ENCODE measurements around the gene TMEM41B.
A peak's percentile ranks its signal among the peaks of the same experiment; 100 is the strongest.
"Not testable (repeated sequence)": the region's sequence is repeated elsewhere in the genome, so short reads cannot be mapped to it uniquely, and the experiment has no call there.

Gene TMEM41B

DNA sequence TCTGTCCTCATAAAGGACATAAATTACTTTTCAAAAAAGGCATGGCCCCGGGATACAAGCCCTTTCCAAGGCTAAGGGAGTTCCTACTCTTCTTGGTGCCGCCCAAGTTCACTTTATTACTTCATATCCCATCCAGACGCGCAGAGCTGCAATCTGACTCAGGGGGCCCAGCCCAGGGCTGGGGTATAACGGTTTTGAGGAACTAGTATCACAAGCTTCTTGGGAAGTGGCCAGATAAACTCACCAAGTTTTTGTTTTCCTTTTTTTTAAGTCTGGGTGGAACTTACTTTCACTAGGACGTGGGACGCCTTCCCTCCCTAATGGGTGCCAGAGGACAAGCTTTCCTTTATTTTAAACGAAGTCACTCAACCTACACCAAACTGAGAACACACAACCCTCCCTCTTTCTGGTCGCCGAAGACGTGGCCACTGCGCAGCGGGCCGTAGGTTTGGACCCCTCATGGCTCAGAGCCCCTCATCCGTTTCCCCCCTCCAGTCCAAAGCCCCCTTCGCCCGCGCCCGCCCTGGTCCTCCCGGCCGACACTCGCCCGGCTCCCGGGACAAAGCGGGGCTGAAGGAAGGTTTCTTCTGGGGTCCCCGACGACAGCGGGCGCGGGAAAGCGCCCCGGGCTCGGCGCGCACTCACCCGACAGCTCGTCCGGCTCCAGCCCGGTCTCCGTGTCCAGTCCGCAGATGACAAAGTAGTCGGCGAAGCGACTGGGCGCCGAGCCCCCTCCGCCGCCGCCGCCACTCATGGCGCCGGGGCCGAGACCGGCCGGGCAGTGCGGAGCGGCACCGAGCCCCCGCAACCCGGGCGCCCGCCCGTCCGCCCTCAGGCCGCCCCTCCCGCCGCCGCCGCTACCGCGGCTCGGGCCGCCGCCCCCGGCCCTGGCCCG, 49.8 kb downstream of the TMEM41B start:
- TF ChIP-seq, protein P1, sequence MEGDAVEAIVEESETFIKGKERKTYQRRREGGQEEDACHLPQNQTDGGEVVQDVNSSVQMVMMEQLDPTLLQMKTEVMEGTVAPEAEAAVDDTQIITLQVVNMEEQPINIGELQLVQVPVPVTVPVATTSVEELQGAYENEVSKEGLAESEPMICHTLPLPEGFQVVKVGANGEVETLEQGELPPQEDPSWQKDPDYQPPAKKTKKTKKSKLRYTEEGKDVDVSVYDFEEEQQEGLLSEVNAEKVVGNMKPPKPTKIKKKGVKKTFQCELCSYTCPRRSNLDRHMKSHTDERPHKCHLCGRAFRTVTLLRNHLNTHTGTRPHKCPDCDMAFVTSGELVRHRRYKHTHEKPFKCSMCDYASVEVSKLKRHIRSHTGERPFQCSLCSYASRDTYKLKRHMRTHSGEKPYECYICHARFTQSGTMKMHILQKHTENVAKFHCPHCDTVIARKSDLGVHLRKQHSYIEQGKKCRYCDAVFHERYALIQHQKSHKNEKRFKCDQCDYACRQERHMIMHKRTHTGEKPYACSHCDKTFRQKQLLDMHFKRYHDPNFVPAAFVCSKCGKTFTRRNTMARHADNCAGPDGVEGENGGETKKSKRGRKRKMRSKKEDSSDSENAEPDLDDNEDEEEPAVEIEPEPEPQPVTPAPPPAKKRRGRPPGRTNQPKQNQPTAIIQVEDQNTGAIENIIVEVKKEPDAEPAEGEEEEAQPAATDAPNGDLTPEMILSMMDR (IDR thresholded peaks at IDR 0.05; ENCODE audit: low read depth, low read length): no peak
- peak overlapping the region; percentile 86 for H3K4me3 ChIP-seq (ENCODE audit: low read depth, low read length)

DNA sequence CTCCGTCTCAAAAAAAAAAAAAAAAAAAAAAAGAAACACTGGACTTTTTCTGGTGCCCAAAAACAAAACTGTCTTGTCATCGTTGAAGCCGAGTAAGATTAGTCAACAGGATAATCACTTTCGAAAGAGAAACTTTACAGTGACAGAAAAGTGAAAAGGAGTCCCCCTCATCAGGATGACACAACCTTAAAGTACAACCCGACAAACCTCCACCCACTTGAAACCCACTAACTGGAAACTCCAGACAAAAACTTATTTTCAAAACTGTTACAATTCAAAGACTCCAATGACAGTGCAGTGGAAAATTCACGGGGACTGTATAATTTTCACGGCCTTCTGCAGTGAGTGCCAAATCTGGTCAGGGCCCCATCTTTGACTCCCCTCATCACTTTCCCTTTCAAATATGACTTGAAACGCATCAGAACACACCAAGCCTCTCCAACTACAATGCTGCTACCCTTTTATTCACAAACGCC, 50.5 kb downstream of the TMEM41B start:
- H3K4me3 ChIP-seq (ENCODE audit: low read depth, low read length): peak overlapping the region; percentile 86
- TF ChIP-seq, protein P1 (IDR thresholded peaks at IDR 0.05; ENCODE audit: low read depth, low read length): no peak

DNA sequence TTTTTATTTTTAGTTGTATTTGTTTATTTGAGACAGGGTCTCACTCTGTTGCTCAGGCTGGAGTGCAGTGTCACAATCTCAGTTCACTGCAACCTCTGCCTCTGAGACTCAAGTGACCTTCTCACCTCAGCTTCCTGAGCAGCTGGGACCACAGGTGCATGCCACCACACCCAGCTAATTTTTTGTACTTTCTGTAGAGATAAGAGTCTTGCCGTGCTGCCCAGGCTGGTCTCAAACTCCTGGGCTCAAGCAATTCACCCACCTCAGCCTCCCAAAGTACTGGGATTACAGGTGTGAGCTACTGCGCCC, 53.6 kb downstream of the TMEM41B start:
- not testable (repeated sequence) for H3K4me3 ChIP-seq (ENCODE audit: low read depth, low read length)

DNA sequence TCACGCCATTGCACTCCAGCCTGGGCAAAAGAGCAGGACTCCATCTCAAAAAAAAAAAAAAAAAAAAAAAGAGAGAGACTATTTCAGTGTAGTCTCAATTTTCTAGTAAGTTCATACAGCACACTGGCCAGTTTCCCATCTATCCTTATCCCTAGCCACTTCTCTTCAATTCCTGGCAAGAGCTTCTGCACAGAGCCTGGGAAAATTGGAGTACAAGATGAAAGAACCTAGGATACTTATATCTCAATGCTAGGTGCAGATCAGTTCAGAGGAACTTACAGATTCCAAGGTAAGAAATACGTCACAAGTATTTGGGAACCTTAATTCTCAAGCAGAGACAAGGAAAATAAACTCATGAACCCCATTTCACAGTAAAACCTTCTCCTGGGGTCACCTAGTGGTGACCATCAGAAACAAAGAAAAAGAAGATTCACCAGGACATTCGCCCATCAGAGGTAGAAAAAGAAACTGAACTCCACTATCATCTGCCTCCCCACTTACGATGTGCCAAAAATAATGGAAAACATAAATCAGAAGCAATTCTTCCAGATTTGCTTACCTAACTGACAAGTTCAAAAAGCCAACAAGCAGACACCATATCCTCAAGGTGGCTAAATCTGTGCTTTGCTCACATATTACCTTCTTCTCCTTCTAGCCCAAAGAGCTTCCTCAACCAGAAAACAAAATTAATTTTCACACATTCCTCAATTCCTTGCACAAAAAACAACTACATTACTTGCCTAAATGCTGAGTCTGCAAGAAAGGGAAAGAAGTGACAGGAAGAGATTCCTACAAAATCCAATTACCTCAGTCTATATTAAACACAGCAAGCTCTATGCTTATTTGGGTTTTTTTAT, 54.2 kb downstream of the TMEM41B start:
- no peak overlapping the region for H3K4me3 ChIP-seq (ENCODE audit: low read depth, low read length)
- TF ChIP-seq, protein P1 (IDR thresholded peaks at IDR 0.05; ENCODE audit: low read depth, low read length): no peak

DNA sequence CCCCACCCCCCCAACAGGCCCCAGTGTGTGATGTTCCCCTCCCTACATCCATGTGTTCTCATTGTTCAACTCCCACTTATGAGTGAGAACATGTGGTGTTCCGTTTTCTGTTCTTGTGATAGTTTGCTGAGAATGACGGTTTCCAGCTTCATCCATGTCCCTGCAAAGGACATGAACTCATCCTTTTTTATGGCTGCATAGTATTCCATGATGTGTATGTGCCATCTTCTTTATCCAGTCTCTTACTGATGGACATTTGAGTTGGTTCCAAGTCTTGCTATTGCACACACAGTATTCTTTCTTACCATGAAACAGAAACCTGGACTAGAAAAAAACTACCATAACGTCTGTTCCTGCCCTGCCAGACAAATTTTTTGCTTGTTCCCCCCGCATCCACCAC, 56.1 kb downstream of the TMEM41B start:
- not testable (repeated sequence) for H3K4me3 ChIP-seq (ENCODE audit: low read depth, low read length)

DNA sequence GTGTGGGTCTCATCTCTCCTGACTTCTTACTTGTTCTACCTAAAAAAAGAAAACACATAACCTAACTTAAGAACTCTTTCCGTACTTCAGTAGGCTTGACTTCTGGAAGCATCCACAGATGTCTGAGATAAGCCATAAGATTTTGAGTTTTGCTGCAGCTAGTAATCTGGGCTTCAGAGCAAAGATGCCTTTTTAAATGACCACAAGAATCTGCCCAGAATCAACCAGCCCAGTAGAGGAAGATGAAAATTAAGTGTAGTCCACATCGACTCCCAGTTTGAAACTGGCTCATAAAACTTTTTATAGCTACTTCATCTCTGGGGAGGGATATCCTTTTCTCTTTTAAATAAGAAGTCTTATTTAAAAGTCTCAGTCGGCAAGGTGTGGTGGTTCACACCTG, 60.0 kb downstream of the TMEM41B start:
- H3K4me3 ChIP-seq (ENCODE audit: low read depth, low read length): no peak overlapping the region
- TF ChIP-seq, protein P1 (IDR thresholded peaks at IDR 0.05; ENCODE audit: low read depth, low read length): no peak

DNA sequence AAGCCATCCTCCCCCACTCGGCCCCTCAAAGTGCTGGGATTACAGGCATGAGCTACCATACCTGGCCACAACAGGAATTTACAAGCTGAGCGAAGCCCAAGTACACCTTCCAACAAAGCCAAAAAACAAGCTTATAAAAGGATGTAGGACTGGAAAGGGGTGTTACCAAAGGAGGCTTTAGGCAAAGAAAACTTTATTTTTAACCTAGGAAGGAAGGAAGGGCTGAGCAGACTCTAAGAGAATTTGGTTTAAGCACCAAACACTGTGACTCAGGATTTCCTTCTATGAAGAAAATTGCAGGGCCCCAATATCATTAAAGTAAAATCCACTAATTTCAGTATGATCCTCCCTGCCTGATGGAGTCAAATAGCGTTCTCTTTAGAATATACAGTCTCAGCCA, 61.3 kb downstream of the TMEM41B start:
- TF ChIP-seq, protein P1 (IDR thresholded peaks at IDR 0.05; ENCODE audit: low read depth, low read length): no peak
- no peak overlapping the region for H3K4me3 ChIP-seq (ENCODE audit: low read depth, low read length)

DNA sequence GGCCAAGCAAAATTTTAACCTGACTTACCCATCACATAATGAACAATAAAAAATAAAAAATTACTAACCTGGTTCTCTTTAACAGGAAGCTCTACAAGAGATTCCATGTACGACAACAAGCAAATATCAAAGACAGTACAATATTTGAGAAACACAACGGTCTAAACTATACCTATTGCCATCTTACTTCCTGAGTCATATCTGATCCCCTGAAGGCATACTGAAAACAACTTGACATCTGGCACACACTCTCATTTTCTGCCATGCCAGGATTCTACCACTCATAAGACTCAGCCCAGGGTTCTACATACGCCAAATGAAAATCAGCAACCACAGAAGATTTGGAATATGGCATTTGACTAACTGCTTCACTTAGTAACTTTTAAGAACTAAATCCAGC, 63.1 kb downstream of the TMEM41B start:
- H3K4me3 ChIP-seq (ENCODE audit: low read depth, low read length): no peak overlapping the region
- TF ChIP-seq, protein P1 (IDR thresholded peaks at IDR 0.05; ENCODE audit: low read depth, low read length): no peak

All from WI38 (cell line).